ENCODE data around the gene FN1.

DNA sequence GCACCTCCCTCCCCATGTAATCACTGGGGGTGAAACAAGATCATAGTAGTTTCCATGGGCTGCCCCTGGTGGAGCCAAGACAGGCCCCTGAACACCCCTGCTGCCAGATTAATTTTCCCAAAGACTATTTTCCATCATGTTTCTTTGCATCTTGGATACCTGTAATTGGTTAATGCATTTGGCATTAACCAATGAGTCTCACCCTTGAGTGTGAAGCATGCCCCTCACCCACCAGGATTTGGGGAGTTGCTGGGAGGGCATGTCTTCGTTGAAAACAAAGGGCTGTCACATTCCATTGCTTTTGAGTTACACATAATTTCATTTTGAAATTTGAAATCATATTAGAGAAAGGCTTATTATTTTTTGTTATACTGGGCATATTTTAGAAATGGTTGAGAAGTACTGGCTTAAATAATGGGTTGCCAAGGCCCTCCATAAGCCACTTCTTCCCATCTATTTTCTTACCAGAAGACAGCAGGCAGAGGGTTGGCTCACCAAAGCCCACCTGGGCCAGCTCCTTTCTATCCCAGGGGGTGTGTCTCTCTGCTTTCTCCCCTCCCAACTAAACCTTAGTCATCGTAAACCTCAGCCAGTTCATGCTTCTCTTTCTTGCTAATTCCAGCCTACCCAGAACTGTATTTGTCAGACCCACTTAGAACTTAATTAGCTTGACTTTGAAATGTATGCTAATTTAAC, 72.3 kb downstream of the FN1 start:
- TF ChIP-seq POLR2A (IDR thresholded peaks at IDR 0.05) = no peak
- TF ChIP-seq, protein P1, sequence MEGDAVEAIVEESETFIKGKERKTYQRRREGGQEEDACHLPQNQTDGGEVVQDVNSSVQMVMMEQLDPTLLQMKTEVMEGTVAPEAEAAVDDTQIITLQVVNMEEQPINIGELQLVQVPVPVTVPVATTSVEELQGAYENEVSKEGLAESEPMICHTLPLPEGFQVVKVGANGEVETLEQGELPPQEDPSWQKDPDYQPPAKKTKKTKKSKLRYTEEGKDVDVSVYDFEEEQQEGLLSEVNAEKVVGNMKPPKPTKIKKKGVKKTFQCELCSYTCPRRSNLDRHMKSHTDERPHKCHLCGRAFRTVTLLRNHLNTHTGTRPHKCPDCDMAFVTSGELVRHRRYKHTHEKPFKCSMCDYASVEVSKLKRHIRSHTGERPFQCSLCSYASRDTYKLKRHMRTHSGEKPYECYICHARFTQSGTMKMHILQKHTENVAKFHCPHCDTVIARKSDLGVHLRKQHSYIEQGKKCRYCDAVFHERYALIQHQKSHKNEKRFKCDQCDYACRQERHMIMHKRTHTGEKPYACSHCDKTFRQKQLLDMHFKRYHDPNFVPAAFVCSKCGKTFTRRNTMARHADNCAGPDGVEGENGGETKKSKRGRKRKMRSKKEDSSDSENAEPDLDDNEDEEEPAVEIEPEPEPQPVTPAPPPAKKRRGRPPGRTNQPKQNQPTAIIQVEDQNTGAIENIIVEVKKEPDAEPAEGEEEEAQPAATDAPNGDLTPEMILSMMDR (IDR thresholded peaks at IDR 0.05) = no peak
